Left lobe of liver (tissue), 2 donors: Measurements from ENCODE around the gene UBE2E1. TPM values are rescaled to one million over a fixed set of nuclear protein-coding genes. Genes with fewer than 3 reads are reported as not detected.

Experiments
- ATAC-seq: fragments of 200-7000 bp; cut with Tn5 transposase; one replicate; pipeline ENCODE4 v1.9.1; 2020; ENCODE audit warnings: mild to moderate bottlenecking, moderate library complexity
- DNase-seq: peaks from one replicate; pipeline ENCODE4 v3.0.0-alpha.2; 2020; ENCODE audit warnings: low spot score
- total RNA-seq: library from RNA; stranded (reverse); gene quantifications from one replicate; pipeline ENCODE4 v1.2.1, GENCODE V29; 2021
- donor health status: DM: no; HTN: no; CAD: no; lungs with moderate emphysema.
- donor health status: DM: no; HTN: yes; CAD: no.

Gene UBE2E1
- total RNA-seq, 1 donor from 2014 or later: 17.5 TPM

DNA sequence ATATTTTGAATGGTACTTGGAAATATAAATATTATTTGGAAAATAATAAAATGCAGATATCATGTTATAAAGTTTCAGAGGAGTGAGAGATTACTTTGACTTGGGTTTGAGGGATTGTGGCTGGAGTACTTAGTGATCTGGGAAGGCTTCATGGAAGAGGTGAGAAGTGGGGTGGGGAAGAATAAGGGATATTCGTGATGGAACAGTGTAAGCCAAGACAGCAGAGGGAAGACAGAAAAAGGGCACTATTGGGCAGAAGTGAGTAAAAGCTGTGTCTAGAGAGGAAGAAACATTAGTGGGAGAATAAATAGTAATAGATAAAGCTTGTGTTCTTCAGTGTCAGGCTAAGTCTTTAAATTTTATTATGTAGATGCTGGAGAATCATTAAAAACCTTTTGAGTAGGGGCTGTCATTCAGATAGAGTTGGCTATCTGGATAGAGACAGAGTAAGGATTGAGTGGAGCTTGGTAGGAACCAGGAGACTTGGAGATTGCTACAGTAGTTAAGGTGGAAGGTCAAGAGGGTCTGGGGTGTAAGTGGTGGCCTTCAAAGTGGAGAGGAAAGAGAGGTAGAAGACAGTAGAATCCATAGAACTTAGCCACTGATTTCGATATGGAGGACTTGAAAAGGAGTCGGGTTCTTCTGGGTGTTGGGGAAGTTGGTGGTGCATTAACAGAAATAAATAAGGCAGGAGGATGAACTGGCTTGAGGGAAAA lies 11.9 kb downstream of the UBE2E1 start:
- ATAC-seq (no peak), DNase-seq (no peak)

- DNase-seq (no peak), ATAC-seq (peak; percentile 47)
Measured at GRCh38 chr3:23819599-23820360, 14.0 kb downstream of the UBE2E1 start.

- no peak for DNase-seq
Measured at GRCh38 chr3:23820888-23821287, 15.1 kb downstream of the UBE2E1 start.

DNA sequence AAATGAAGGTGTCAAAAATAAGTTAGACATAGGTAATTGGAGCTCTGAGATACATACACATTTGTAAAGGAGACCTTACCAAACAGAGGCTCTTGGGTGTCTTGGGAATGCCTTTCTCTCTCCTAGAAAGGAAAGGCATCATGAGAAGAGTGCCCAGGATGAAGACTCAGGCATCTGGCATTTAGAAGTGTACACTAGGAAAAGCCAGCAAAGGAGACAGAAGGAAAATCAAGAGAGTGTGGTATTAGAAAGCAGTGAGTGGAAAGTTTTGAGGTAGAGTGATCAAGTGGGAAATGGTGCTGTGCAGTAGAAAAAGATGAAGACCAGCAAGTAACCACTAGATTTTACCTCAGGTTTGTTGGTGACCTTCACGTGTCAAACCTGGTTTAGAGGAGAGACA lies 16.1 kb downstream of the UBE2E1 start:
- ATAC-seq (no peak), DNase-seq (no peak)

More at GRCh38 chr3:23820888-23821287, 15.1 kb downstream of the UBE2E1 start:
- no peak for ATAC-seq

- DNase-seq (no peak), ATAC-seq (no peak)
Measured at GRCh38 chr3:23822559-23822958, 16.8 kb downstream of the UBE2E1 start.

GRCh38 chr3:23823620-23824019 lies 17.9 kb downstream of the UBE2E1 start:
- DNase-seq: no peak
- no peak for ATAC-seq

DNA sequence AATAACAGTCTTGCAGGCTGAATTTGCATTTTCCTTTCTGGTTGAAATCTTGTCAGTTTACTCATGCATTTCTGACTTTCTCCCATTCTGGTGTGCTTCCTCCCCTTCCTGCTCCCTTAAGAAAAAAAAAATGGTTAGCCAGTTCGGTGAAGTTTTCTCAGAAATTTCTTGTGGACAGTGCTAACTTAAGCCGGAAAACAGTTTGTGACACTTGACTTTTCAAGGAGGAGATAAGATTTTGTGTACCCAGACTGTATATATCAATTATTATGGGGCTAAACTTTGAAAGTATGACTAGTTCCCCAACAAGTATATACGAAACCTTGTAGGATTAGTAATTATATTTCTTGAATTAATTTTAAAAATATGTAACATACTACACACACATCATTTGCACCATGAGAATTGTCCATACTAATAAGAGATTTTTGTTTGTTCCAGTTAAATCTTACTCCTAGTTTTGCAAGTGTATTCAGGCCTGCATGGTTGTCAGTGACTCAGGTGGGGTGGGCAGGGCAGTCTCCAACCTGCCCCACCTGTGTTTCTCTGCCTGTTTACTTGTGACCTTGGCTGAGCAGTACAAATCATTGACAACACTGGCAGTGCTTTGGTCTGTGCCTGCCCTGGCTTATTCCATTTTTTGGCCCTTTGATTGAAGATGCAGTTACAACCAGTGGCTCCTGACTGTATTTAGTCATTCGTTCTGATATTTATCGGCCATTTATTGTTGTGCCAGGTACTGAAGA lies 19.1 kb downstream of the UBE2E1 start:
- peak; percentile 51 for ATAC-seq
- no peak for DNase-seq

GRCh38 chr3:23825802-23826201 lies 20.0 kb downstream of the UBE2E1 start:
- DNase-seq (no peak), ATAC-seq (no peak)

DNA sequence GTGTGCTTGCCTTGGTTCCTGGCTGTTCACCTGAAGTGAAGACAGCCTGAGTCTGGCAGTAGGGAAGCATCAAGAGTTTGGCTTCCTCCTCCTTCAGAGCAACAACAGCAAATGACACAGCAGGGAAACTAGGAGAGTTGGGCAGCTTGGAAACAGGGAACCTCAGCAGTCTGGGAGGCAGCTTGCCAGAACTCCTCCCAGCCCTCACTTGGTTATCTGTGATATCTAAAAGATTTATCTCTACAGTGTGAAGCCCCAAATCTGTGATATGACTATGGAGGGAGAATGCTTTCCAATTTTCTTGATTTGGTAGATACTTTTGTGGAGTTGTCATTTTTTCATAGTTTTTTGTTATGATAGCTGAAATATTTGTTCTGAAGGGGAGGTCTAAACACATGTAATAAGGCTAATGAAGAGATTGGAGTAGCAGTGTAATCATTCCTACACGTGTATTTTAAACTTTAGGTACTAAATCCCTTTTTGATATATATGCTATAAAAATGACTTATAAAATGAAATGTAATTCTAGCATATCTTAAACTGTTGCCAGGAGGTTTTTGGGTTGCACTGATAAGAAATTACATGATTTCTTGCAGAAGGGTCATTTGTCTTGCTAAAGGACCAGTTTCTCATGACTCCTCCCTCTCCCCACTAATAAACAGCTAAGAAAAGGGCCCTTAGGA lies 20.8 kb downstream of the UBE2E1 start:
- DNase-seq (no peak), ATAC-seq (peak; percentile 54)

DNA sequence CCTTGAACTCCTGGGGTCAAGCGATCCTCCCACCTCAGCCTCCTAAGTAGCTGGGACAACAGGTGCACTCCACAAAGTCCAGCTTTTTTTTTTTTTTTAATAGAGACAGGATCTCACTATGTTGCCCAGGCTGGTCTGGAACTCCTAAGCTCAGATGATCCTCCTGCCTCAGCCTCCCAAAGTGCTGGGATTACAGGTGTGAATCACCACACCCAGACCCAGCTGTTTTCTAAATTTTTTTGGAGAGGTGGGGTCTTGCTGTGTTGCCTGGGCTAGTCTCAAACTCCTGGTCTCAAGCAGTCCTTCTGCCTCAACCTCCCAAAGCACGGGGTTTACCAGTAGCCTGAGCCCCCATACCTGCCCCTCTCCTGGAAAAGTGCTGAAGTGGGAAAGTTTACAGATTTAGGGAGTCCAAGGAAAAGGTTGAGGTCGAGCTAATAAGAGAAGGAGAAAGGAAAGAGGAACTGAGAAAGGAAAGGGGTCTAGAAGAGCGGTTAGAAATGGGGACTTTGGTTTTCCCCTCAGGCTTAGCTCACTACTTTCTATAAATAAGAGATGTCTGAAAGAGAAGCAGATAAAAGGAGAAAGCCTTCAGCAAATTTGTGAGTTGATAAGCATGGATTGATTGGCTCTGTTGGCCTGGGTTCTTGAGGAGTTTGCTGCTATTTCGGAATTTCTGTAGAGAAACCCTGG lies 23.6 kb downstream of the UBE2E1 start:
- ATAC-seq (no peak), DNase-seq (no peak)

DNA sequence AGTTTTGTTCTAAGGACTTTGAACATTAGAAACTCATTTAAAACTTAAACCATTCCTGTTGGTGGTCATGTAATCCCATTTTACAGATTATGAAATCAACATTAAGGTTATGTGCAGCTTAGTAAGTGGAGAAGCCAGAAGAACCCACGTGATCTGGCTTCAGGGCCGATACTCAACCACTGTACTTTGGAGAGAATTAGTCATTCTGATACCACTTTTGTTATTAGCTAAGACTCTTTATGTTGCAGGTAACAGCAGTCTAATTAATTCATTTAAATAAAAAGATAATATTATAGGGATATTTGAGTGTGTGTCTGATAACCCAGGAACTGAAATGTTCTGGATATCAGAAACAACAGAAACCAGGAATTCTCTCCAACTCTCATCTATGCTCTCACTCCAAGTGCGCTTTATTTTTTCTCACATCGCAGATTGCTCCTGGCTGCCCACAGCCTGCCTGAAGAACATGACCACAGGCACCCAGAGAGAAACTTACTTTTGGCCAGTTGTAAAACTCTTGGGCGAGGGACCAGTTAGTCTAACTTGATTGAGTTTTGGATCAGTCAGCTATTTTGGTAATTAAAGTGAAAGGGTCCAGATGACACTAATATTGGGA lies 25.2 kb downstream of the UBE2E1 start:
- ATAC-seq: no peak
- no peak for DNase-seq

DNA sequence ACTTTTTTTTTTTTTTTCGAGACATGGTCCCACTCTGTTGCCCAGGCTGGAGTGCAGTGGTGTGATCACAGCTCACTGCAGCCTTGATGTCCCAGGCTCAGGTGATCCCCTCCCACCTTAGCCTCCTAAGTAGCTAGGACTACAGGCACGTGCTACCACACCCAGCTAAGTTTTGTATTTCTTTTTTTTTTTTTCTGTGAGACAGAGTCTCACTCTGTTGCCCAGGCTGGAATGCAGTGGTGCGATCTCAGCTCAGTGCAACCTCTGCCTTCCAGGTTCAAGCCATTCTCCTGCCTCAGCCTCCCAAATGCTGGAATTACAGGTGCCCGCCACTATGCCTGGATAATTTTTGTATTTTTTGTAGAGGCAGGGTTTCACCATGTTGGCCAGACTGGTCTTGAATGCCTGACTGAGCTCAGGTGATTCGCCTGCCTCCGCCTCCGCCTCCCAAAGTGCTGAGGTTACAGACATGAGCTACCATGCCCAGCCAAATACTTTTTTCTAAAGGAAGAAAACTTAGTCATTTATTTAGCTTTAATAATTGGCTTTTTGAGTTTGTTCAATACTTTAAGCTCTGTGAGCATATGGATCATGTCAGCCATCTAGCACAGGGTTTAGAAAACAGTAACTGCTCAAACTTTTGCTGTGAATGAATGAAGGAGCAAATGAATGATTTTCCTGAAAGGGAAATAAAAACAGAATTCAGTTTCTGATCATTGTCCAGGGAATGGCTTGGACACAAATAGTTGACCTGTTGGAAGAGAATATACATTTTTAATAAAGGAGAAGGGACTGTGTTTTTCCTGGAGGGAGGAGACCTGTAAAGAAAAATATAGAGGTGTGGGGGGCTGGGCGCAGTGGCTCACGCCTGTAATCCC lies 26.0 kb downstream of the UBE2E1 start:
- no peak for ATAC-seq
- DNase-seq: no peak

DNA sequence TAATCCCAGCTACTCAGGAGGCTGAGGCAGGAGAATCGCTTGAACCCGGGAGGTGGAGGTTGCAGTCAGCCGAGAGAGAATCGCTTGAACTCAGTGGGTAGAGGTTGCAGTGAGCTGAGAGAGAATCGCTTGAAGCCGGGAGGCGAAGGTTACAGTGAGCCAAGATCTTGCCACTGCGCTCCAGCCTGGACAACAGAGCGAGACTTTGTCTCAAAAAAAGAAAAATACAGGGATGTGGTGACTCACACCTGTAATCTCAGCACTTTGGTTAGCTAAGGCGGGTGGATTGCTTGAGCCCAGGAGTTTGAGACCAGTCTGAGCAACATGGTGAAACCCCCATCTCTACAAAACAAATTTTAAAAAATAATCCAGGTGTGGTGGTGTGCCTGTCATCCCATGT lies 26.8 kb downstream of the UBE2E1 start:
- no peak for DNase-seq
- ATAC-seq: no peak

- ATAC-seq: peak; percentile 37
- no peak for DNase-seq
Measured at GRCh38 chr3:23834082-23834870, 28.5 kb downstream of the UBE2E1 start.

DNA sequence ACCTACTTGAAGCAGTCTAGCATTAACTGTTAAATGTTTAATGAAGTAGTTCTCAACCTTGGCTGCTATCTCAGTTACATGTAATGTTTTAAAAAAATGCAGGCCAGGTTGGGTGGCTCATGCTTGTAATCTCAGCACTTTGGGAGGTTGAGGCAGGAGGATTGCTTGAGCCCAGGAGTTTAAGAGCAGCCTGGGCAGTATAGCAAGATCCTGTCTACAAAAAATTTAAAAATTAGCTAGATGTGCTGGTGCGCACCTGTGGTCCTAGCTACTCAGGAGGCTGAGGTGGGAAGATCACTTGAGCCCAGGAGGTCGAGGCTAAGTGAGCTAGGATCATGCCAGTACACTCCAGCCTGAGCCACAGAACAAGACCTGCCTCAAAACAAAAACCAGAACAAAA lies 29.3 kb downstream of the UBE2E1 start:
- ATAC-seq: no peak
- DNase-seq: no peak

- DNase-seq (no peak), ATAC-seq (no peak)
Measured at GRCh38 chr3:23835802-23836201, 30.0 kb downstream of the UBE2E1 start.

GRCh38 chr3:23836536-23837230 lies 30.9 kb downstream of the UBE2E1 start:
- ATAC-seq: peak; percentile 30
- no peak for DNase-seq

DNA sequence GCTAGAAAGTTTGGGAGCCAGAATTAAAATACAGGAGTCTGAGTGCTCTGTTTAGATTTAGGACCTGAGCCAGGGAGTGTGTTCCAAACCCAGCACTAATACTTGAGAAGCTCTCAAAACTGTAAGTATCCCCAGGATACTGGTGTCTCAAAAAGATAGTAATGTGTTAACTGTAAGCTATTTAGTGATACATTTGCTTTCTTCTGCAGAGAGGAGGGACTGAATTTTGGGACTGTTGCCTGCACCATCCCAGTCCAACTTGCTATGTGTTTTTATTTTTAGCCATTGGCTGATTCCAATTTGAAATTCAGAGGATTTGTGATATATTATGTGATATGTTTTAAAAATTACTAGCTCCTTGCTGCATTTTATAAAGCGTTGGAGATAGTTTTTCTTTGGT lies 31.5 kb downstream of the UBE2E1 start:
- no peak for ATAC-seq
- DNase-seq: no peak
